ENCODE data around the gene TNS3. TPM values are rescaled to one million over a fixed set of nuclear protein-coding genes. Genes with fewer than 3 reads are reported as not detected.

Gene TNS3
- total and polyA plus RNA-seq, 2 of the 13 experiments (the other 11 are each of a cell fraction or from before 2014, with no cell fraction given): 52.9 to 55.7 TPM

DNA sequence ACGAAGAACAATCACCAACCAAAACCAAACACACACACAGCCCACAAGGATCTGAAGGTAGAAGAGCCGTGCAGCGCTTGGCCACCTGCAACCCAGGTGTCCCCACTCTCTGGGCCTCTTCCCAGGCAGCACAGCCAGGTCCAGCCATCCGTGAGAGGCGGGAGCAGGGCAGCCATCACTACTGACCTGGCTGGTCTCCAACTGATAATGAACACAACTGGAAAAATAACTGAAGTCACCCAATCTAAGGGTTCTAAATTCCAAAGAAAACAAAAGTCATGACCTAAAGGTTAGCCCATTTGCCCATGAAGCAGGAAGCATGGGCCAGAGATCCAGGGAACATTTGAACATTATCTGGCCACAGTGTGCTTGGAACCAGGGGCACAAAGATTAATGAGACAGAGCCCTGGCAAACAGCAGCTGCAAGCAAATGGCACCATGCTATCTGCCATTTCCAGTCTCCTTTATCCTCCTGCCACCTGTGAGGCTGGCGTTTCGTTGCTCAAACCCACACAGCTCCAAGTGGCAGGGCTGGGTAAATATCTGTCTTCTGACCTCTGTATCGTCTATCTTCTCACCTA is 207.9 kb downstream of the TNS3 start:
- no peak overlapping the region for H3K4me2 ChIP-seq (ENCODE audit: low read depth, low read length)
- TF ChIP-seq SNAPC2 (CRISPR knock-in tag; IDR thresholded peaks at IDR 0.05) (no peak), RORA (CRISPR knock-in tag; IDR thresholded peaks at IDR 0.05) (no peak), KAT8 (CRISPR knock-in tag; IDR thresholded peaks at IDR 0.05) (no peak), ZNF142 (CRISPR knock-in tag; IDR thresholded peaks at IDR 0.05) (no peak)
- TF ChIP-seq, protein P1, sequence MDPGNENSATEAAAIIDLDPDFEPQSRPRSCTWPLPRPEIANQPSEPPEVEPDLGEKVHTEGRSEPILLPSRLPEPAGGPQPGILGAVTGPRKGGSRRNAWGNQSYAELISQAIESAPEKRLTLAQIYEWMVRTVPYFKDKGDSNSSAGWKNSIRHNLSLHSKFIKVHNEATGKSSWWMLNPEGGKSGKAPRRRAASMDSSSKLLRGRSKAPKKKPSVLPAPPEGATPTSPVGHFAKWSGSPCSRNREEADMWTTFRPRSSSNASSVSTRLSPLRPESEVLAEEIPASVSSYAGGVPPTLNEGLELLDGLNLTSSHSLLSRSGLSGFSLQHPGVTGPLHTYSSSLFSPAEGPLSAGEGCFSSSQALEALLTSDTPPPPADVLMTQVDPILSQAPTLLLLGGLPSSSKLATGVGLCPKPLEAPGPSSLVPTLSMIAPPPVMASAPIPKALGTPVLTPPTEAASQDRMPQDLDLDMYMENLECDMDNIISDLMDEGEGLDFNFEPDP (CRISPR knock-in tag; conservative IDR thresholded peaks at IDR 0.05): no peak
- ChIA-PET CTCF (ENCODE audit: low intra/inter-chr PET ratio, low total read pairs) (no interaction called here), POLR2A (no interaction called here)
- WGBS (ENCODE audit: low lambda C conversion rate): 96% methylated on average over 8 of the region's 8 CpGs
- peaks cover 61% of the 10 kb centered on the region for H4K20me1 ChIP-seq (ENCODE audit: insufficient read depth, low read length)
- no peaks in the 10 kb centered on the region for H3K4me1 ChIP-seq (ENCODE audit: insufficient read depth, low read length)
- intact Hi-C loops (cut with micrococcal nuclease; ENCODE audit: unreplicated experiment): no loop called here
- DNase-seq (ENCODE audit: low spot score): no peak
- H3K9me3 ChIP-seq (ENCODE audit: low read length): no peaks in the 10 kb centered on the region
- peaks cover 4% of the 10 kb centered on the region for H3K79me2 ChIP-seq (ENCODE audit: insufficient read depth, low read length)
- peaks cover 20 to 70% of the 10 kb centered on the region in 2 experiments for H3K36me3 ChIP-seq (replicated peaks in 1 of 2; ENCODE audit: control insufficient read depth in 1 of 2, insufficient read depth in 2 of 2, low read length in 2 of 2)
- H2AFZ ChIP-seq (ENCODE audit: low read length): no peak overlapping the region
- no peak for FAIRE-seq
- H3K9ac ChIP-seq (ENCODE audit: insufficient read depth, low read depth, low read length): no peak overlapping the region
- BruUV-seq (replicated peaks): no TSS peak
- no peak for ATAC-seq
- in situ Hi-C loops (cut with HindIII; ENCODE audit: extremely low pct_ligation_motif_present, low pct_unique_long_range_greater_than_20kb): no loop called here
- H3K27ac ChIP-seq (ENCODE audit: extremely low read length, insufficient read depth, low read length): no peak overlapping the region
- no peak overlapping the region for H3K4me3 ChIP-seq (replicated peaks in 1 of 3; ENCODE audit: insufficient read depth in 1 of 3, low read depth in 2 of 3, low read length in 3 of 3)
- no peaks in the 10 kb centered on the region for H3K27me3 ChIP-seq (ENCODE audit: control insufficient read depth in 1 of 2, insufficient read depth in 2 of 2, low read length in 2 of 2)

All from HepG2 (cell line).